GM19193 (cell line): Measurements from ENCODE around the gene CCDC90B.

ENCODE experiments used
- POLR2A ChIP-seq: IDR thresholded peaks from 4 replicates; pipeline ENCODE4 v1.6.1; 2011; ENCODE audit not compliant: insufficient read depth, insufficient read length; ENCODE audit errors: extremely low read depth

CCDC90B gene

DNA sequence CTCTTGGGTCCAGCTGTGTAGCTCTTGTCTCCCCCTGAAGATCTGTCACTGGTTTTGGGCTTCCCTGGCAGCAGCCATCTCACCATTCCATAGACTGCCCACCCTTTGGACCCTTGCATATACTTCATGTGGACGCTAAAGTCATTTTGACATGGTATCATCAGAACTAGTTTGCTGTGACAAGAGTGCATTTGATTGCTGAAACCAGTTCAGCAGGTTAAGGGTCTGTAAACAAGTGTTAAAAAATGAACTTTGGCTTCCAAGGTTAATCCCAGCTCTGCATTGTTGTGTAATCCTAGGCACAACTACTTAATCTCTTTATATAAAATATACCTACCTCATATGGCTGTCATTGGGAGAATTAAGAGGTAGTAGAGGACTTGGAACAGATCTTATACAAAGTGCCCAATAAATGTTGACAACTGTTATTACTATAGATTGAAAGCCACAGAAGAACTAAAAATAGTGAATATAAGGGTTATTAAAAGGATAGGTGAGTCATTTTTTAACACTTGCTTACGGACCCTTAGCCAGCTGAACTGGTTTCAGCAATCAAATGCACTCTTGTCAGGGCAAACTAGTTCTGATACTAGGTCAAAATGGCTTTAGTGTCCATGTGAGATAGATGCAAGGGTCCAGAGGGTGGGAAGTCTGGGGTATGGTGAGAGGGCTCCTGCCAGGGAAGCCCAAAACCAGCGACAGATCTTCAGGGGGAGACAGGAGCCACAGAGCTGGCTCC is 29.4 kb downstream of the CCDC90B start:
- no peak for TF ChIP-seq POLR2A

- no peak for TF ChIP-seq POLR2A
These were observed 30.8 kb downstream of the CCDC90B start for GRCh38 chr11:83255366-83255765.

- no peak for TF ChIP-seq POLR2A
These were observed 33.2 kb downstream of the CCDC90B start for GRCh38 chr11:83252941-83253340.

GRCh38 chr11:83252266-83252665 is 33.9 kb downstream of the CCDC90B start:
- TF ChIP-seq POLR2A = no peak

DNA sequence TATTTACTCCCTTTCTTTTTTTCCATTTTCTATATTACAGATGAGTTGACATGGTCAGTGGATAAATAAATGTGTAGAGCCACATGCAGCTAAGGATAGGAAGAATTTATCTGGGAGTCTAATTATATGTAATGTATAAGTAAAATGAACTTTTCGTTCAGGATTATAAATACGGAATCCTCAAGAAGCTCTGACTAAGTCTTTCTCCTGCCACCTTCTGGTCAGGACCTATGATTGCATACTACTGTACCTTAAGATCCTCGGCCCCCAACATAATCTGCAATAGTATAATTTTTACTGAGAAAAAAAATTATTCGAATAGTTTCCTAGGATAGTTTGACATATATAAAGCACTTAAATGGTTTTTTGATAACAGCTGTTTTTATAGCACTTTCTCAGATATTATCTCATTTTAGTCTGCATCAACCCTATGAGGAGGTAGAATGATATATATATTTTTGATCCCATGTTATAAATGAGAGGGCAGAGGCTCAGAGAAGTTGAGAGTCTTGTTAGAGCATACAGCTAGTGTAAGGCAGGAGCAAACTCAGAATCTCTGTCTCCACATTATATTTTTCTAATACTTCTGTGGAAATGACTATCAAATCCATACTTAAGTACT is 36.1 kb downstream of the CCDC90B start:
- no peak for TF ChIP-seq POLR2A

GRCh38 chr11:83249445-83249844 is 36.7 kb downstream of the CCDC90B start:
- TF ChIP-seq POLR2A = no peak

DNA sequence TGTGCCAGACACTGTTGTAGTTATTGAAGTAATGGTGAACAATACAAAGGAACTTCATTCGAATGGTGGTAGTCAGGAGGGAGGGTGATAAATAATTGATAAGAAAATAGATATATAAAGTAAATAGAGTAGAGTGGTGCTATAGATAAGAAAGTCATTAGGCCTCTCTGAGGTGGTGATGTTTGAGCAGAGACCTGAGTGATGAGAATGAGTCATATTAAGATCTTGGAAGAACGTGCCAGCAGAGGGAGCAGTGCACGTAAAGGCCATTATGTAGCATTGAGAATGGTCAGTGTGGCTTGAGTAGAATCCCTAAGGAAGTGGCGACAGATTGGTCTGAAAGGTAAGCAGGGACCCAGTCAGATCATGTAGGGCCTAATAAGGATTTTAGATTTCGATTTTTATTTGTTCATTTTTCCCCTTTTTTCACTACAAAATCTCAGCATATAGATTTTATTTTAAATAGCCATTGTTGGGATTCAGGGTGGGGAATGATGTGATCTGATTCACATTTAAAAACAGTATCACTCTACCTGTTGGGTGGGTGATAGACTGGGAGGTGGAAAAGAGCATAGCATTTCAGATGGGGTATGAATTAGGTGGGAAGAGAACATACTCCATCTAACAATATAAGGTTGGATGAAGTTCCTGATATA is 44.7 kb downstream of the CCDC90B start:
- TF ChIP-seq POLR2A = no peak

DNA sequence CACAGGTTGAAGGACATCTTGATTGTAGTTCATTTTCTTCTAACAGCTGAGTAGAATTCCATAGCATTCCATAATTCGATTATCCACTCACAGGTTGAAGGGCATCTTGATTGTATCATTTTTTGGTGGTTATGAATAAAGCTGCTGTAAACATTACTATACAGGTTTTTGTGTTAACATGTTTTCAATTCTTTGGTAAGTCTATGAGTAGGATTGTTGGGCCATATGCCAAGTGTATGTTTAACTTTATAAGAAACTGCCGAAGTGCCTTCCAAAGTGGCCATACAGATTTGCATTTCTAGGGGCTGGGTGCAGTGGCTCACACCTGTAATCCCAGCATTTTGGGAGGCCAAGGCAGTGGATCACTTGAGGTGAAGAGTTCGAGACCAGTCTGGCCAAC is 48.1 kb downstream of the CCDC90B start:
- no peak for TF ChIP-seq POLR2A

DNA sequence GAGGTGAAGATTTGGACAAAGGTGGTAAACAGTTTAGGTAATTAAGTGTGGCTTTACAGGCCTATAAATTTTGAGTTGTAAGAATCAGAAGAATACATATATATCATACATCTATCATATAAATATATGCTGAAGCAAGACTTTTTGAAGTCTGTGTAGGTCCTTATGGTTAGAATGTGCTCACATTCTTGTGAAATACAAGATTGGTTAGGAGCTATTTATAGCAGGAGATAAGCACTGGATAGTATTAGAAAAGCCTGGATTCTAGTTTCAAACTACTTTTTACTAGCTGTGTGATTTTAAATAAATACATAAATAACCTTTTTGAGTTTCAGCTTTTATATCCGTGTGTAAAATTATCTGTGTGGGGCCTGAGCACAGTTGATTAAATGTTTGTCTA is 50.3 kb downstream of the CCDC90B start:
- TF ChIP-seq POLR2A = no peak

DNA sequence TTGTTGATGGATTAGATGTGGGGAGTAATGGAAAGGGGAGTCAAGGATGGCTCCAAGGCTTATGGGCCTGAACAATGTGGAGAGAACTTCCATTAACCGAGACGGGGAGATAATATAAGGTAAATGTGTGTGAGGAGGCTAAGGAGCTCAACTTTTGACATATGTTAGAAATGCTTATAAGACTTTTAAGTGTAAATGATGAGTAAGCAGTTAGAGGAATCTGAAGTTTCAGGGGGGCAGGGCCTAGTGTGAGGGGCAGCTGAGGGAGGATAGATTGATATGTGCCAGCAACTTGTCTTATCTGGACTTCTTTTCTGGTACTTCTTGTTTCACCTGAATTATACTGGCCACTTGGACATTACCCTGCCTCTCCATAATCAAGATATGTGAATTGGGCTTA is 62.7 kb downstream of the CCDC90B start:
- no peak for TF ChIP-seq POLR2A

- no peak for TF ChIP-seq POLR2A
These were observed 63.7 kb downstream of the CCDC90B start for GRCh38 chr11:83222499-83222898.

- no peak for TF ChIP-seq POLR2A
These were observed 64.5 kb downstream of the CCDC90B start for GRCh38 chr11:83221694-83222093.

DNA sequence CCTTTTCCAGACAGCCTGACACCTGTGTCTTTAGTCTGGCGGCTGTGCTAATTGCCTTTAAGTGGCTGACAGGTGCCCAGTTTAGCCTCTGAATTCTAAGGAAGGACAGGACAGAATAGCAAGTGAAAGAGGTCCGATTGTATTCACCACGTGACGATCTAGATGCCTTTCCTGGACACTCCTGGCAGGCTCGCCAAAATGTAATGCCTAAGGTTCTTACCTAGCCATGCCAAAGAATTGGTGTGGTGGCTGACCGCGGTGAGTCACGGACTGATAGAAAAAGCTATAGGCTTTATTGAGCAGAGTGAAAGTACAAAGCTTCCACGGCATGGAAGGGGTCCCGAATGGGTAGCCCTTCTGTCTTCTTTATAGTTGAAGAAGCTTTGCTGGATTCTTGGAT is 65.9 kb downstream of the CCDC90B start:
- TF ChIP-seq POLR2A = no peak

- no peak for TF ChIP-seq POLR2A
These were observed 67.1 kb downstream of the CCDC90B start for GRCh38 chr11:83219095-83219494.
